HepG2 (cell line): ENCODE measurements around the gene ABHD11. TPM values are rescaled to one million over a fixed set of nuclear protein-coding genes. Genes with fewer than 3 reads are reported as not detected.

Experiments
- AGO1 ChIP-seq: fragments of 200-400 bp; formaldehyde crosslinking; IDR thresholded peaks from 2 replicates; pipeline ENCODE4 v1.6.1; 2017; ENCODE audit warnings: mild to moderate bottlenecking, low read depth, low read length, moderate library complexity; ENCODE audit not compliant: poor library complexity, severe bottlenecking
- ATF7 ChIP-seq, 2 experiments: fragments of 450-650 bp in 1 of 2; sonication (generic) in 1 of 2; formaldehyde crosslinking in 1 of 2; IDR thresholded peaks; 2 replicates each; pipeline versions ENCODE4 v1.4.0 to v1.6.1; 2016 to 2020; ENCODE audit warnings: antibody characterized with exemption in 1 of 2, mild to moderate bottlenecking in 1 of 2, missing genetic modification reagents in 1 of 2
- CHD2 ChIP-seq: IDR thresholded peaks from 2 replicates; pipeline ENCODE4 v1.6.1; 2011; ENCODE audit warnings: low read depth, low read length, improper control_type of control experiment
- HNF4A ChIP-seq: sonication (generic); formaldehyde crosslinking; IDR thresholded peaks from 2 replicates; pipeline ENCODE4 v1.4.0; 2020; ENCODE audit warnings: missing genetic modification reagents
- HNRNPLL ChIP-seq: fragments of 200-400 bp; formaldehyde crosslinking; IDR thresholded peaks from 2 replicates; pipeline ENCODE4 v1.6.1; 2017; ENCODE audit warnings: mild to moderate bottlenecking, low read depth, low read length; ENCODE audit not compliant: poor library complexity, severe bottlenecking
- HOXA7 ChIP-seq: sonication (generic); formaldehyde crosslinking; IDR thresholded peaks from 2 replicates; pipeline ENCODE4 v1.8.1; 2022; ENCODE audit warnings: mild to moderate bottlenecking, missing genetic modification reagents, moderate library complexity
- IRX3 ChIP-seq: sonication (generic); formaldehyde crosslinking; IDR thresholded peaks from 2 replicates; pipeline ENCODE4 v1.8.1; 2023; ENCODE audit warnings: mild to moderate bottlenecking, low read depth, missing genetic modification reagents, borderline replicate concordance
- RELA ChIP-seq: sonication (generic); formaldehyde crosslinking; IDR thresholded peaks from 2 replicates; pipeline ENCODE4 v1.4.0; 2020; ENCODE audit warnings: missing genetic modification reagents
- SPEN ChIP-seq: sonication (generic); formaldehyde crosslinking; IDR thresholded peaks from 2 replicates; pipeline ENCODE4 v1.5.1; 2020; ENCODE audit warnings: low read depth, mild to moderate bottlenecking, missing genetic modification reagents
- THAP11 ChIP-seq: IDR thresholded peaks from 2 replicates; pipeline ENCODE4 v1.6.1; 2016; ENCODE audit warnings: missing biosample characterization, missing genetic modification reagents
- ZFY ChIP-seq: sonication (generic); formaldehyde crosslinking; IDR thresholded peaks from 2 replicates; pipeline ENCODE4 v1.4.0; 2020; ENCODE audit warnings: missing genetic modification reagents
- ZNF121 ChIP-seq: sonication (generic); formaldehyde crosslinking; IDR thresholded peaks from 2 replicates; pipeline ENCODE4 v1.5.0; 2020; ENCODE audit warnings: mild to moderate bottlenecking, missing genetic modification reagents
- ZNF138 ChIP-seq: sonication (generic); formaldehyde crosslinking; IDR thresholded peaks from 2 replicates; pipeline ENCODE4 v1.5.0; 2020; ENCODE audit warnings: mild to moderate bottlenecking, low read depth, missing genetic modification reagents
- ZNF737 ChIP-seq: sonication (generic); formaldehyde crosslinking; IDR thresholded peaks from 2 replicates; pipeline ENCODE4 v1.5.0; 2020; ENCODE audit warnings: missing genetic modification reagents, mild to moderate bottlenecking, borderline replicate concordance
- ZNF75D ChIP-seq: sonication (generic); formaldehyde crosslinking; IDR thresholded peaks from 2 replicates; pipeline ENCODE4 v1.8.1; 2023; ENCODE audit warnings: missing genetic modification reagents, mild to moderate bottlenecking, borderline replicate concordance
- ZNF878 ChIP-seq: sonication (generic); formaldehyde crosslinking; IDR thresholded peaks from 2 replicates; pipeline ENCODE4 v1.8.1; 2023; ENCODE audit warnings: mild to moderate bottlenecking, missing genetic modification reagents, moderate library complexity
- polyA plus RNA-seq, 8 experiments: library from polyadenylated mRNA; depleted of rRNA in 3 of 8; stranded (reverse) in 7 of 8; unstranded in 1 of 8; fragments of >200 nt; fragmentation: Illumina TruSeq in 4 of 8; extraction: Trizol in 4 of 8; gene quantifications; 2 replicates each; pipeline versions ENCODE4 v1.2.1 to v1.2.3, GENCODE V29; 2011 to 2016; ENCODE audit warnings: low read depth in 4 of 8, missing spikeins in 1 of 8, mixed read lengths in 1 of 8; ENCODE audit not compliant: insufficient read depth in 1 of 8
- total RNA-seq, 5 experiments: library from RNA; depleted of rRNA; stranded (reverse); fragments of >200 nt; fragmentation: Illumina TruSeq; extraction: Trizol; gene quantifications; 2 replicates each; pipeline ENCODE4 v1.2.3, GENCODE V29; 2016; ENCODE audit warnings: low read depth in 1 of 5
- TF ChIP-seq, protein P1 (sequence below): sonication (generic); formaldehyde crosslinking; IDR thresholded peaks from 2 replicates; pipeline ENCODE4 v1.4.0; 2020; ENCODE audit warnings: missing genetic modification reagents
- TF ChIP-seq, protein P2 (sequence below), 2 experiments: sonication (generic) in 1 of 2; formaldehyde crosslinking in 1 of 2; IDR thresholded peaks; 2 replicates each; pipeline versions ENCODE4 v1.5.1 to v1.6.1; 2011 to 2020; ENCODE audit warnings: borderline replicate concordance in 1 of 2, low read depth in 1 of 2, low read length in 1 of 2, mild to moderate bottlenecking in 1 of 2, missing genetic modification reagents in 1 of 2, moderate library complexity in 1 of 2
- TF ChIP-seq, protein P3 (sequence below): sonication (generic); formaldehyde crosslinking; IDR thresholded peaks from 2 replicates; pipeline ENCODE4 v1.5.1; 2020; ENCODE audit warnings: mild to moderate bottlenecking, missing genetic modification reagents
- TF ChIP-seq, protein P4 (sequence below): sonication (generic); formaldehyde crosslinking; IDR thresholded peaks from 2 replicates; pipeline ENCODE4 v1.5.0; 2020; ENCODE audit warnings: missing genetic modification reagents

ABHD11 gene
- total and polyA plus RNA-seq, 2 of the 13 experiments (the other 11 are each of a cell fraction or from before 2014, with no cell fraction given) = 7.0 to 8.1 TPM

DNA sequence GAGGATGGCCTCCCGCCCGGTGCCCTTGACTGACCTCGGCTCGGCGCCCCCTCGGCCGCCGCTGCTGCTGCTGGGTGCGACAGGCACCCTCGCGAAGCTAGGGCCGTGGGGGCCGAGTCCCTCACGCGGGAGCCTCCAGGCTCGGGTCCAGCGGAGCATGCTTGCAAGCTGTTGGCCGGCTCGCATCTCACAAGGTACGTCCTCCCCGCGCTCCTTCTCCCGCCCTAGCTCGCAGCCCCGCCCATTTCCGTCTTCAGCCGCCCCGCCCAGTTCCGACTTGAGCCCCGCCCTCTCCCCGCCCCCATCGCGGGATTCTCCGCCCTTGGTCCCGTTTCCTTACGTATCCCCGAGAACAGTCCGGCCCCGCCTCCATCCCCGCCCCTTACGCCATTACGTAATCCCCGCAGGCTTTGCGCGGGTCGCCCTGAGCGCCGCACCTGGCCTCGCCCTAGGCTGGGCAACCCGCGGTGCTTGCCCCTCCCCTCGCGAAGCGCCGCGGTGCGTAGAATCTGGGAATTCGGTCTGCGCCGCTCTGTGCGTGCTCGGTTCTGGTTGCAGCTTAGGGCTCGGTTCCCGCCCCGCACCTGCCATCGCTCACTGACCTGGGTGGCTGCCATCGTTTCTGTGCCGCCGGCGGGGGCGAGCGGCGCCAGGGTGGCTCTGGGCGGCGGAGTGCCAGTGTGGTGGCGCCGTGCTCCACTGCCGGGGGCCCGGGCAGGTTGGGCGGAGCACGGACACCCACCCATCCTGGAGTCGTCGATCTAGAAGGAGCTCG lies at the start of gene ABHD11 (continued):
- peak; percentile 96 for TF ChIP-seq ATF7 (IDR thresholded peaks at IDR 0.05)
- peak; percentile 96 for TF ChIP-seq ATF7 (CRISPR knock-in tag; IDR thresholded peaks at IDR 0.05)
- TF ChIP-seq ZFY = peak; percentile 72
- TF ChIP-seq RELA (CRISPR knock-in tag) = peak; percentile 80; the same call in 1 of the 2 replicates
- TF ChIP-seq, protein P1, sequence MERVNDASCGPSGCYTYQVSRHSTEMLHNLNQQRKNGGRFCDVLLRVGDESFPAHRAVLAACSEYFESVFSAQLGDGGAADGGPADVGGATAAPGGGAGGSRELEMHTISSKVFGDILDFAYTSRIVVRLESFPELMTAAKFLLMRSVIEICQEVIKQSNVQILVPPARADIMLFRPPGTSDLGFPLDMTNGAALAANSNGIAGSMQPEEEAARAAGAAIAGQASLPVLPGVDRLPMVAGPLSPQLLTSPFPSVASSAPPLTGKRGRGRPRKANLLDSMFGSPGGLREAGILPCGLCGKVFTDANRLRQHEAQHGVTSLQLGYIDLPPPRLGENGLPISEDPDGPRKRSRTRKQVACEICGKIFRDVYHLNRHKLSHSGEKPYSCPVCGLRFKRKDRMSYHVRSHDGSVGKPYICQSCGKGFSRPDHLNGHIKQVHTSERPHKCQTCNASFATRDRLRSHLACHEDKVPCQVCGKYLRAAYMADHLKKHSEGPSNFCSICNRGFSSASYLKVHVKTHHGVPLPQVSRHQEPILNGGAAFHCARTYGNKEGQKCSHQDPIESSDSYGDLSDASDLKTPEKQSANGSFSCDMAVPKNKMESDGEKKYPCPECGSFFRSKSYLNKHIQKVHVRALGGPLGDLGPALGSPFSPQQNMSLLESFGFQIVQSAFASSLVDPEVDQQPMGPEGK = peak; percentile 64
- no peak for TF ChIP-seq ZNF75D
- TF ChIP-seq HNRNPLL = peak; percentile 98
- TF ChIP-seq, protein P2, sequence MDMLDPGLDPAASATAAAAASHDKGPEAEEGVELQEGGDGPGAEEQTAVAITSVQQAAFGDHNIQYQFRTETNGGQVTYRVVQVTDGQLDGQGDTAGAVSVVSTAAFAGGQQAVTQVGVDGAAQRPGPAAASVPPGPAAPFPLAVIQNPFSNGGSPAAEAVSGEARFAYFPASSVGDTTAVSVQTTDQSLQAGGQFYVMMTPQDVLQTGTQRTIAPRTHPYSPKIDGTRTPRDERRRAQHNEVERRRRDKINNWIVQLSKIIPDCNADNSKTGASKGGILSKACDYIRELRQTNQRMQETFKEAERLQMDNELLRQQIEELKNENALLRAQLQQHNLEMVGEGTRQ (IDR thresholded peaks at IDR 0.05; ENCODE audit: low read depth, low read length) = no peak
- TF ChIP-seq, protein P2 (CRISPR knock-in tag; IDR thresholded peaks at IDR 0.05; ENCODE audit: borderline replicate concordance) = no peak
- no peak; the same call in 1 of the 2 replicates for TF ChIP-seq ZNF121 (CRISPR knock-in tag)
- no peak for TF ChIP-seq AGO1
- TF ChIP-seq ZNF878 (CRISPR knock-in tag) = no peak
- no peak; the same call in 1 of the 2 replicates for TF ChIP-seq IRX3 (CRISPR knock-in tag)
- no peak for TF ChIP-seq ZNF737 (CRISPR knock-in tag)
- TF ChIP-seq SPEN = peak; percentile 83
- TF ChIP-seq, protein P3, sequence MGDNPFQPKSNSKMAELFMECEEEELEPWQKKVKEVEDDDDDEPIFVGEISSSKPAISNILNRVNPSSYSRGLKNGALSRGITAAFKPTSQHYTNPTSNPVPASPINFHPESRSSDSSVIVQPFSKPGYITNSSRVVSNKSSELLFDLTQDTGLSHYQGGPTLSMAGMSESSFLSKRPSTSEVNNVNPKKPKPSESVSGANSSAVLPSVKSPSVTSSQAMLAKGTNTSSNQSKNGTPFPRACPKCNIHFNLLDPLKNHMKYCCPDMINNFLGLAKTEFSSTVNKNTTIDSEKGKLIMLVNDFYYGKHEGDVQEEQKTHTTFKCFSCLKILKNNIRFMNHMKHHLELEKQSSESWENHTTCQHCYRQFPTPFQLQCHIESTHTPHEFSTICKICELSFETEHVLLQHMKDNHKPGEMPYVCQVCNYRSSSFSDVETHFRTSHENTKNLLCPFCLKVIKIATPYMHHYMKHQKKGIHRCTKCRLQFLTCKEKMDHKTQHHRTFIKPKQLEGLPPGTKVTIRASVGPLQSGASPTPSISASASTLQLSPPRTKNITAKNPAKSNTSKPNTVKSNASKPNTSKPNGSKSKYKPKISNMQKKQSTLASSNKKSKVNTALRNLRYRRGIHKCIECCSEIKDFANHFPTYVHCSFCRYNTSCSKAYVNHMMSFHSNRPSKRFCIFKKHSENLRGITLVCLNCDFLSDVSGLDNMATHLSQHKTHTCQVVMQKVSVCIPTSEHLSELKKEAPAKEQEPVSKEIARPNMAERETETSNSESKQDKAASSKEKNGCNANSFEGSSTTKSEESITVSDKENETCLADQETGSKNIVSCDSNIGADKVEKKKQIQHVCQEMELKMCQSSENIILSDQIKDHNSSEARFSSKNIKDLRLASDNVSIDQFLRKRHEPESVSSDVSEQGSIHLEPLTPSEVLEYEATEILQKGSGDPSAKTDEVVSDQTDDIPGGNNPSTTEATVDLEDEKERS (CRISPR knock-in tag) = peak; percentile 72
- peak; percentile 24; the same call in 1 of the 2 replicates for TF ChIP-seq HNF4A (CRISPR knock-in tag)
- peak; percentile 77 for TF ChIP-seq THAP11 (CRISPR knock-in tag)
- TF ChIP-seq HOXA7 = no peak
- no peak for TF ChIP-seq ZNF138 (CRISPR knock-in tag)
- TF ChIP-seq CHD2 = peak; percentile 90
- TF ChIP-seq, protein P4, sequence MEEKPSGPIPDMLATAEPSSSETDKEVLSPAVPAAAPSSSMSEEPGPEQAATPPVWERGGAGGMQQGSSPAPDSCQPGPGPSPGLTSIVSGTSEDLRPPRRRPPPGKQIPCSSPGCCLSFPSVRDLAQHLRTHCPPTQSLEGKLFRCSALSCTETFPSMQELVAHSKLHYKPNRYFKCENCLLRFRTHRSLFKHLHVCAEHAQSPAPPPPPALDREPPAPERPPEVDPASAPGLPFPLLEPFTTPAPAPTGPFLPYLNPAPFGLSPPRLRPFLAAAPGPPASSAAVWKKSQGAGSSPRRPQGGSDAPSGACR (CRISPR knock-in tag) = no peak; the same call in 1 of the 2 replicates
